GM12874 (cell line): Measurements from ENCODE around the gene UBE3B.

Experiments used
- TF ChIP-seq, protein P1 (sequence below): IDR thresholded peaks from 2 replicates; pipeline ENCODE4 v1.5.1; 2011; ENCODE audit warnings: low read depth, mild to moderate bottlenecking, control low read depth, low read length, moderate library complexity; ENCODE audit not compliant: insufficient read depth

The UBE3B gene

DNA sequence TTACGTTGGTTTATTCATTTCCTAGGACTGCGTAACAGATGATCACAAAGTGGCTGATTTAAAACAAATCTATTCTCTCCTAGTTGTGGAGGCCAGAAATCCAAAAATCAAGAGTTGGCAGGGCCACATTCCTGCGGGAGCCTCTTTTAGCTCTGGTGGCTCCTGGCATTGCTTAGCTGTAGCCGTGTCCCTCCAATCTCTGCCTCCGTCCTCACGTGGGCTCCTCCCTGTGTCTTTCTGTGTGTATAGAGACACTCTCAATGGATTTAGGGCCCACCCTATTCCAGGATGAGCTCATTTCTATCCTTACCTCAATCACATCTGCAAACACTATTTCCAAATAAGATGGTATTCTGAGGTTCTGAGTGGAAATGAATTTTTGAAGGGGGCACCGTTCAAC is 42.9 kb upstream of the UBE3B start:
- TF ChIP-seq, protein P1, sequence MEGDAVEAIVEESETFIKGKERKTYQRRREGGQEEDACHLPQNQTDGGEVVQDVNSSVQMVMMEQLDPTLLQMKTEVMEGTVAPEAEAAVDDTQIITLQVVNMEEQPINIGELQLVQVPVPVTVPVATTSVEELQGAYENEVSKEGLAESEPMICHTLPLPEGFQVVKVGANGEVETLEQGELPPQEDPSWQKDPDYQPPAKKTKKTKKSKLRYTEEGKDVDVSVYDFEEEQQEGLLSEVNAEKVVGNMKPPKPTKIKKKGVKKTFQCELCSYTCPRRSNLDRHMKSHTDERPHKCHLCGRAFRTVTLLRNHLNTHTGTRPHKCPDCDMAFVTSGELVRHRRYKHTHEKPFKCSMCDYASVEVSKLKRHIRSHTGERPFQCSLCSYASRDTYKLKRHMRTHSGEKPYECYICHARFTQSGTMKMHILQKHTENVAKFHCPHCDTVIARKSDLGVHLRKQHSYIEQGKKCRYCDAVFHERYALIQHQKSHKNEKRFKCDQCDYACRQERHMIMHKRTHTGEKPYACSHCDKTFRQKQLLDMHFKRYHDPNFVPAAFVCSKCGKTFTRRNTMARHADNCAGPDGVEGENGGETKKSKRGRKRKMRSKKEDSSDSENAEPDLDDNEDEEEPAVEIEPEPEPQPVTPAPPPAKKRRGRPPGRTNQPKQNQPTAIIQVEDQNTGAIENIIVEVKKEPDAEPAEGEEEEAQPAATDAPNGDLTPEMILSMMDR, result no peak

DNA sequence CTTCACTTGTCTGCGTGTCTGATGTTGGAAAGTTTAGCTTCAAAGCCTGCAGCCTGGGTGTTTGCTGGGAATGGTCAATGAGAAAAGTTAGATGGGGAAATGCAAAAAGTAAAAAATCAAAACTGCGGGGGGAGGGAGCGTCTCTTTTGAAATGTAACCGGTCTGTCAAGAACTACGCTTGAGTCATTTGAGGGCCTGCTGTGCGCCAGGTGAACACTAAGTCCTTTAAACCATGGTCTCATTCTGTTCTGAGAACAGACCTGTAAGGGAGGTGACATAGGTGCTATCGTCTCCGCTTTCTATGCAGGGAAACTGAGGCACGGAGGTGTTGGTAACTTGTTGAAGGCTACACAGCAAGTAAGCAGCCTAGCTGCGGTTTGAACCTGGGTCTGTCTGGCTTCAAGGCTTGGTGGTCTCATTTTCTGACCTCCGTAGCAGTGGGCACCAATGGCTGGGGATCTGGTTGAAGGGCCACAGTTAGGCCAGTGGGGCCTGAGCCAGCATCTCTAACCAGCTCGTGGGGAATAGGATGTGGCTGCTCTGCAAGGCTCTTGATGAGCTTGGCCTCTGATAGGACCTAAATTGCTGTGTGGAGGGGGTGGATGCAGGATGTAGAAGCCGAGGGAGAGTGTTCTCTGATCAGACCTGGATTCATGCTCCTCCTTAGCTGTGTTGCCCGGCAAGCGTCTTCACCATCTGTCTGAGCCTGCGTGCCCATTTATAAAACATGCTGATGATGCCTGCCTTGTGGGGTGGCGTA is 41.8 kb upstream of the UBE3B start:
- TF ChIP-seq, protein P1, result no peak

DNA sequence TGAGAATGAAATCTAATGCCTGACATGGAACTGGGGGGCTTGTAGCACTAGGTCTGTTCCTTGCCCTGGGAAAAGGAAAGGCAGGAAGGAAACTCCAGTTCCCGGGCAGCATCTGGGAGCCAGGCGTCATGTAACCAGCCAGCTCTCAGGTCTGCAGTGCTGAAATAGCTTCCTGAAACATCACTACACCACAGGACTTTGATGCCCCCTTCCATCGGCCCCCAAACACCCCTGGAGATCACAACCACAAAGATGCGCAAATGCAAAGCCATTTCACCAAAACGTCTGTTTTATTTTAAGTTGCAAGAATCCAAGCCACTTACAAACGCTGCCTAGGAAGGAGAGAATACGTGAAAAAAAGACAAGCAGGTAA is 41.3 kb upstream of the UBE3B start:
- TF ChIP-seq, protein P1, result no peak

DNA sequence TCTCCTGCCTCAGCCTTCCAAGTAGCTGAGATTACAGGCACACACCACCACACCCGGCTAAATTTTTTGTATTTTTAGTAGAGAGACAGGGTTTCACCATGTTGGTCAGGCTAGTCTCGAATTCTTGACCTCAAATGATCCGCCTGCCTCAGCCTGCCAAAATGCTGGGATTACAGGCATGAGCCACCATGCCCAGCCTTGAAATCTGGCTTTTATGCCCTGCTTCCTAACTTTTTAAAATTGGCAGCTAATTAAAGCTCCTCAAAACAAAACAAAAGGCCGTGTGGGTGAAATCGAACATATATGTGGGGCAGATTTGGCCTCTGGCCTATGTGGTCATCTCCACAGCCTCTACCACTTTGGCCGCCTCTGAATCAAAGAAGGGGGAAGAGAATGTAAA is 38.3 kb upstream of the UBE3B start:
- TF ChIP-seq, protein P1, result no peak

DNA sequence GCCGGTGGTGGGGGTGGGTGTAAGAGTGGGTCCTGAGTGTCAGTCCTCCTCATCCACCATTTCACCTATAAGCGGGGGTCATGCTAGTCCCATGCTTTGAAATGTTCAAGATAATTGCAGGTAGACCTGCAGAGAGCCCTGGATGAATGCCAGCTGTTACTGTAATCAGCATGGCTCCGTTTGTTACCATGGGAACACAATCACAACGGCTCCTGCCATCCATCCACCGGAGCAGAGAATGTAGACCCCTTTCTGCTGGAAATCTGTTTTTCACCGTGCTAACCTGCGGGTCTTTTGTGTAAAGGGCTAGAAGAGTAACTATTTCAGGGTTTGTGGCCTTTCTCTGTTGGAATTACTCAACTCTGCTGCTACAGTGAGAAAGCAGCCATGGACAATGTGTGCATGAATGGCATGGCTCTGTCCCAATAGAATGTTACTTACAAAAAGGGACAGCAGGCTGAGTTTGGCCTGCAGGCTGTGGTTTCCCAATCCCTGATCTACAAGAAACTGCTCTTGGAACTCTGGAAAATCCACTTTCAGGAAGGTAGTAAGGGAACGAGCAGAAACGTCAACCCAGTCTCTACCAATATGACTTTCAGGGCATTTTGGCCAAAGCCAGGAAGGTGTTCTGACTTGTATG is 36.5 kb upstream of the UBE3B start:
- TF ChIP-seq, protein P1, result no peak

DNA sequence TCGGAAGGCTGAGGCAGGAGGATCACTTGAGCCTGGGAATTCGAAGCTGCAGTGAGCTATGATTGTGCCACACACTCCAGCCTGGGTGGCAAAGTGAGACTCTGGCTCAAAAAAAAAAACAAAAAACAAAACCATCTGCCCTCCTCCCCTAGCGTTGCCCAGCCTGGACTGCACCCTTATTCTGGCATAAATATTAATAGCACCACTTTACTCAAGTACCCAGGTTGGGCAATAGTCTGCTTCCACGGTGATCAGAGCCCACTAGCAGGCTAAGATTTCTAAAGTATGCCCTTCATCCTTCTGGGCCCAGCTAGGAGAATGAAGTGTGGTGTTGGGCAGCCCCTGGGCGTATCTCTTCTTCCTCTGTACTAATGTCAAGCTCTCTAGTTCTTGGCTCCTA is 33.6 kb upstream of the UBE3B start:
- TF ChIP-seq, protein P1, result no peak

DNA sequence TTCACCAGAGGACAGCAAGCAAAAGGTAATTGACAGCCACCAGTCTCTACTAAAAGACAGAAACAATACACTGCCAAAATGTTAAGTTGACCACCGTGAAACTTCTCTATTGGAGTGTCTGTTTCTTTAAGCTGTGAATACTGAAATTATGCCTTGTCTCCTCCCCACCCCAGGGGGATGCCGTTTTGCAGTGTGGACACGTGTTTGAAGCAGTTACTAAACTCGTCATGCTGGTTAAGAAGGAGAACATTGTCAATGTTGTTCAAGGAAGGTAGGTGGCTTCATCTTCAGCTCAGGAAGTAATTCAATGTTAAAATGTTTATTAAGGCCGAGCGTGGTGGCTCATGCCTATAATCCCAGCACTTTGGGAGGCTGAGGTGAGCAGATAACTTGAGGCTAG is 33.2 kb upstream of the UBE3B start:
- TF ChIP-seq, protein P1, result no peak
